Measurements from ENCODE around the gene UBE2E1.
"Not testable (repeated sequence)": the region's sequence is repeated elsewhere in the genome, so short reads cannot be mapped to it uniquely, and the experiment has no call there.

UBE2E1 gene

DNA sequence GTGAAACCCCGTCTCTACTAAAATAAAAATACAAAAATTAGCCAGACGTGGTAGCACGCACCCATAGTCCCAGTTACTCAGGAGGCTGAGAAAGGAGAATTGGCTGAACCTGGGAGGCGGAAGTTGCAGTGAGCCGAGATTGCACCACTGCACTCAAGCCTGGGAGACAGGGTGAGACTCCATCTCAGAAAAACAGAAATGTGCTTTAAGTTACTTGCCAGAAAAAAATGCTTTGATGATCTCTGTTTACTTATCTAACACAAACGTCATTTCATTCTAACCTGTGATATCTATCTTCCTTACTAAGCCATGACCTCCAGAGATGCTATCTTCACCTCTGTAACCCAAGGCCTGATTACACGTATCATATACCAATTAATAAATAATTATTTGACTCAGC, 103.6 kb downstream of the UBE2E1 start:
- no peak overlapping the region for H2AFZ ChIP-seq (ENCODE audit: low read length)
- no peak for TF ChIP-seq EZH2phosphoT487 (IDR thresholded peaks at IDR 0.05; ENCODE audit: borderline replicate concordance)
- TF ChIP-seq, protein P1, sequence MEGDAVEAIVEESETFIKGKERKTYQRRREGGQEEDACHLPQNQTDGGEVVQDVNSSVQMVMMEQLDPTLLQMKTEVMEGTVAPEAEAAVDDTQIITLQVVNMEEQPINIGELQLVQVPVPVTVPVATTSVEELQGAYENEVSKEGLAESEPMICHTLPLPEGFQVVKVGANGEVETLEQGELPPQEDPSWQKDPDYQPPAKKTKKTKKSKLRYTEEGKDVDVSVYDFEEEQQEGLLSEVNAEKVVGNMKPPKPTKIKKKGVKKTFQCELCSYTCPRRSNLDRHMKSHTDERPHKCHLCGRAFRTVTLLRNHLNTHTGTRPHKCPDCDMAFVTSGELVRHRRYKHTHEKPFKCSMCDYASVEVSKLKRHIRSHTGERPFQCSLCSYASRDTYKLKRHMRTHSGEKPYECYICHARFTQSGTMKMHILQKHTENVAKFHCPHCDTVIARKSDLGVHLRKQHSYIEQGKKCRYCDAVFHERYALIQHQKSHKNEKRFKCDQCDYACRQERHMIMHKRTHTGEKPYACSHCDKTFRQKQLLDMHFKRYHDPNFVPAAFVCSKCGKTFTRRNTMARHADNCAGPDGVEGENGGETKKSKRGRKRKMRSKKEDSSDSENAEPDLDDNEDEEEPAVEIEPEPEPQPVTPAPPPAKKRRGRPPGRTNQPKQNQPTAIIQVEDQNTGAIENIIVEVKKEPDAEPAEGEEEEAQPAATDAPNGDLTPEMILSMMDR (conservative IDR thresholded peaks at IDR 0.05; ENCODE audit: low read length): no peak
- H3K4me2 ChIP-seq (ENCODE audit: low read depth, low read length, poor library complexity, severe bottlenecking): no peak overlapping the region
- H3K9me3 ChIP-seq (ENCODE audit: insufficient read depth, low read depth, low read length): no peaks in the 10 kb centered on the region
- H4K20me1 ChIP-seq (ENCODE audit: insufficient read depth, low read length, poor library complexity, severe bottlenecking): no peaks in the 10 kb centered on the region
- H3K79me2 ChIP-seq (ENCODE audit: insufficient read depth, low read length): no peaks in the 10 kb centered on the region
- no peaks in the 10 kb centered on the region for H3F3A ChIP-seq (ENCODE audit: low read depth)
- H3K36me3 ChIP-seq (ENCODE audit: insufficient read depth, low read length): no peaks in the 10 kb centered on the region
- no peaks in the 10 kb centered on the region for H3K4me1 ChIP-seq (ENCODE audit: insufficient read depth, low read length, poor library complexity, severe bottlenecking)
- no peaks in the 10 kb centered on the region for H3K9me2 ChIP-seq (replicated peaks; ENCODE audit: low read depth, low read length)
- H3K27me3 ChIP-seq (ENCODE audit: insufficient read depth, low read length, poor library complexity, severe bottlenecking): no peaks in the 10 kb centered on the region
- no peak overlapping the region for H3K9ac ChIP-seq (ENCODE audit: low read depth, low read length, poor library complexity, severe bottlenecking)
- H3K4me3 ChIP-seq (ENCODE audit: low read length, poor library complexity, severe bottlenecking): no peak overlapping the region

DNA sequence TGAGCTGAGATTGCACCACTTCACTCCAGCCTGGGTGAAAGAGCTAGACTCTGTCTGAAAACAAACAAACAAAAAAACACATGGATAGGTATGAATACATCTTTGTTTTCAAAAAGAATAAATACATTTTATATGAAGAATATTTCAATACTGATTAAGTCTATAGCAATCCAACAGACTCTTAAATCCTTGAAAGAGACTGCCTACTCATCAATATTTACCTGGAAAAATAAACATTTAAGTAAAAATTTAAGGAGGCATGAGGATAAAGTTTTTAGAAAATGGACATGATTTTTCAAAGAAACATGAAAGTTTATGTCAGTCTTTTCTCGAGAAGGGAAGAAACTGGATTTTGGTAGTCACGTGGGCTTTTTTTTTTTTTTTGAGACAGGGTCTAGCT, 105.6 kb downstream of the UBE2E1 start:
- no peak overlapping the region for H3K9ac ChIP-seq (ENCODE audit: low read depth, low read length, poor library complexity, severe bottlenecking)
- H3K36me3 ChIP-seq (ENCODE audit: insufficient read depth, low read length): no peaks in the 10 kb centered on the region
- H3K9me3 ChIP-seq (ENCODE audit: insufficient read depth, low read depth, low read length): no peaks in the 10 kb centered on the region
- TF ChIP-seq, protein P1 (conservative IDR thresholded peaks at IDR 0.05; ENCODE audit: low read length): no peak
- no peak for TF ChIP-seq EZH2phosphoT487 (IDR thresholded peaks at IDR 0.05; ENCODE audit: borderline replicate concordance)
- H3K4me2 ChIP-seq (ENCODE audit: low read depth, low read length, poor library complexity, severe bottlenecking): no peak overlapping the region
- no peaks in the 10 kb centered on the region for H3K27me3 ChIP-seq (ENCODE audit: insufficient read depth, low read length, poor library complexity, severe bottlenecking)
- no peaks in the 10 kb centered on the region for H3F3A ChIP-seq (ENCODE audit: low read depth)
- peaks cover 5% of the 10 kb centered on the region; the same call in 1 of the 2 replicates for H3K79me2 ChIP-seq (ENCODE audit: insufficient read depth, low read length)
- H3K4me1 ChIP-seq (ENCODE audit: insufficient read depth, low read length, poor library complexity, severe bottlenecking): peaks cover 14% of the 10 kb centered on the region
- no peak overlapping the region for H3K4me3 ChIP-seq (ENCODE audit: low read length, poor library complexity, severe bottlenecking)
- no peaks in the 10 kb centered on the region for H3K9me2 ChIP-seq (replicated peaks; ENCODE audit: low read depth, low read length)
- no peak overlapping the region for H2AFZ ChIP-seq (ENCODE audit: low read length)
- no peaks in the 10 kb centered on the region for H4K20me1 ChIP-seq (ENCODE audit: insufficient read depth, low read length, poor library complexity, severe bottlenecking)

DNA sequence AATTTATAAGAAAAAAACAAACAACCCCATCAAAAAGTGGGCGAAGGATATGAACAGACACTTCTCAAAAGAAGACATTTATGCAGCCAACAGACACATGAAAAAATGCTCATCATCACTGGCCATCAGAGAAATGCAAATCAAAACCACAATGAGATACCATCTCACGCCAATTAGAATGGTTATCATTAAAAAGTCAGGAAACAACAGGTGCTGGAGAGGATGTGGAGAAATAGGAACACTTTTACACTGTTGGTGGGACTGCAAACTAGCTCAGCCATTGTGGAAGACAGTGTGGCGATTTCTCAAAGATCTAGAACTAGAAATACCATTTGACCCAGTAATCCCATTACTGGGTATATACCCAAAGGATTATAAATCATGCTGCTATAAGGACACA, 106.6 kb downstream of the UBE2E1 start:
- not testable (repeated sequence) for H4K20me1 ChIP-seq (ENCODE audit: insufficient read depth, low read length, poor library complexity, severe bottlenecking); H3K4me3 ChIP-seq (ENCODE audit: low read length, poor library complexity, severe bottlenecking); H3K79me2 ChIP-seq (ENCODE audit: insufficient read depth, low read length); H3K4me2 ChIP-seq (ENCODE audit: low read depth, low read length, poor library complexity, severe bottlenecking); H3K9ac ChIP-seq (ENCODE audit: low read depth, low read length, poor library complexity, severe bottlenecking); H3F3A ChIP-seq (ENCODE audit: low read depth); H3K36me3 ChIP-seq (ENCODE audit: insufficient read depth, low read length); H2AFZ ChIP-seq (ENCODE audit: low read length); H3K9me3 ChIP-seq (ENCODE audit: insufficient read depth, low read depth, low read length); H3K27me3 ChIP-seq (ENCODE audit: insufficient read depth, low read length, poor library complexity, severe bottlenecking); H3K9me2 ChIP-seq (replicated peaks; ENCODE audit: low read depth, low read length)
- H3K4me1 ChIP-seq (ENCODE audit: insufficient read depth, low read length, poor library complexity, severe bottlenecking): peaks cover 15% of the 10 kb centered on the region

DNA sequence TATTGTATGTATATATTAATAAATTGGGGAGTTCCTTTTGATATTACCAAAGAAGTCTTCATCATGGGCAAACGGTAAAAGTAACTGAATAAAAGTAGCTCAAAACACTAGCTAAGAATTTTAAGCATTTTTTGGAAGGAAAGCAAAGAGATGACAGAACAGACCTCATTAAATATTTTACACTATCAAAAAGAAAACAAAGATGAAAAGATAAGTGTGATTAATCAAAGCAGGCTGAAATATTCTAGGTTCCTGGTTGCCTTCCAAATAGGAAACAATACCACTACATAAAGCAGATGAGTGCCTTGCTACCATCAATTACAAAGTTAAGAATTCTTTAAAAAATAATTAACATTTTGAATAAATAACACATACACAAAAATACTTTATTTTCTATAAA, 107.4 kb downstream of the UBE2E1 start:
- no peaks in the 10 kb centered on the region for H3K9me2 ChIP-seq (replicated peaks; ENCODE audit: low read depth, low read length)
- TF ChIP-seq, protein P1 (conservative IDR thresholded peaks at IDR 0.05; ENCODE audit: low read length): no peak
- no peak for TF ChIP-seq EZH2phosphoT487 (IDR thresholded peaks at IDR 0.05; ENCODE audit: borderline replicate concordance)
- H3K9ac ChIP-seq (ENCODE audit: low read depth, low read length, poor library complexity, severe bottlenecking): no peak overlapping the region
- peaks cover 4% of the 10 kb centered on the region for H3K36me3 ChIP-seq (ENCODE audit: insufficient read depth, low read length)
- H3K9me3 ChIP-seq (ENCODE audit: insufficient read depth, low read depth, low read length): no peaks in the 10 kb centered on the region
- H3K4me3 ChIP-seq (ENCODE audit: low read length, poor library complexity, severe bottlenecking): no peak overlapping the region
- peaks cover 18% of the 10 kb centered on the region for H3K79me2 ChIP-seq (ENCODE audit: insufficient read depth, low read length)
- peaks cover 15% of the 10 kb centered on the region for H3K4me1 ChIP-seq (ENCODE audit: insufficient read depth, low read length, poor library complexity, severe bottlenecking)
- no peaks in the 10 kb centered on the region for H3F3A ChIP-seq (ENCODE audit: low read depth)
- H3K4me2 ChIP-seq (ENCODE audit: low read depth, low read length, poor library complexity, severe bottlenecking): no peak overlapping the region
- H2AFZ ChIP-seq (ENCODE audit: low read length): no peak overlapping the region
- H3K27me3 ChIP-seq (ENCODE audit: insufficient read depth, low read length, poor library complexity, severe bottlenecking): peaks cover 13% of the 10 kb centered on the region
- peaks cover 12% of the 10 kb centered on the region for H4K20me1 ChIP-seq (ENCODE audit: insufficient read depth, low read length, poor library complexity, severe bottlenecking)
